Measurements from ENCODE around the gene C15orf40. TPM values are rescaled to one million over a fixed set of nuclear protein-coding genes. Genes with fewer than 3 reads are reported as not detected.
"Not testable (repeated sequence)": the region's sequence is repeated elsewhere in the genome, so short reads cannot be mapped to it uniquely, and the experiment has no call there.

Gene C15orf40
- total and polyA plus RNA-seq, 2 experiments from 2014 or later: 12.2 to 29.1 TPM

GRCh38 chr15:82942691-82943090 lies 68.7 kb downstream of the C15orf40 start:
- H3K27ac ChIP-seq: no peak overlapping the region
- H3K4me1 ChIP-seq (ENCODE audit: insufficient read depth): no peaks in the 10 kb centered on the region
- no peak overlapping the region for H3K4me2 ChIP-seq

GRCh38 chr15:82939678-82940077 lies 71.8 kb downstream of the C15orf40 start:
- not testable (repeated sequence) for H3K4me2 ChIP-seq; H3K9me3 ChIP-seq (ENCODE audit: low read depth); H3K36me3 ChIP-seq (replicated peaks; ENCODE audit: insufficient read depth, low read depth); H3K4me3 ChIP-seq; H3K27me3 ChIP-seq; H3K79me2 ChIP-seq; H3K9me2 ChIP-seq (replicated peaks; ENCODE audit: insufficient read depth); H3K4me1 ChIP-seq (ENCODE audit: insufficient read depth); H3K27ac ChIP-seq; H4K20me1 ChIP-seq (ENCODE audit: insufficient read depth, poor library complexity, severe bottlenecking); DNase-seq (ENCODE audit: low spot score); H2AFZ ChIP-seq
- 89% methylated on average over 6 of the region's 6 CpGs for WGBS (ENCODE audit: low lambda C conversion rate, missing lambda C conversion rate)

More at GRCh38 chr15:82942691-82943090, 68.7 kb downstream of the C15orf40 start:
- Histone ChIP-seq H3K9me3 (ENCODE audit: low read depth) (no peaks in the 10 kb centered on the region), H3K79me2 (no peaks in the 10 kb centered on the region), H3K27me3 (no peaks in the 10 kb centered on the region), H3K4me3 (no peak overlapping the region), H4K20me1 (ENCODE audit: insufficient read depth, poor library complexity, severe bottlenecking) (no peaks in the 10 kb centered on the region), H2AFZ (no peak overlapping the region), H3K36me3 (replicated peaks; ENCODE audit: insufficient read depth, low read depth) (no peaks in the 10 kb centered on the region), H3K9me2 (replicated peaks; ENCODE audit: insufficient read depth) (no peaks in the 10 kb centered on the region)
- 76% methylated on average over 8 of the region's 8 CpGs for WGBS (ENCODE audit: low lambda C conversion rate, missing lambda C conversion rate)
- no peak for TF ChIP-seq CTCF (IDR thresholded peaks at IDR 0.05; ENCODE audit: poor library complexity)
- TF ChIP-seq EZH2 (IDR thresholded peaks at IDR 0.05; ENCODE audit: borderline replicate concordance): no peak
- TF ChIP-seq EZH2phosphoT487 (IDR thresholded peaks at IDR 0.05; ENCODE audit: low read depth, severe bottlenecking, unreplicated experiment): no peak
- DNase-seq (ENCODE audit: low spot score): peak; percentile 28

Other genes starting within 250 kb of the C15orf40 start
- 0.04 TPM in 1 of 2 replicates, not detected in the other for gene FSD2, start 205.6 kb downstream of the C15orf40 start, total RNA-seq
- gene FSD2, start 205.6 kb downstream of the C15orf40 start, polyA plus RNA-seq: 0.06 and 0.28 TPM in 2 replicates
- 5.3 and 5.8 TPM in 2 replicates for gene WHAMM, start 202.0 kb downstream of the C15orf40 start, total RNA-seq
- 6.5 and 8.0 TPM in 2 replicates for gene WHAMM, start 202.0 kb downstream of the C15orf40 start, polyA plus RNA-seq
- gene HOMER2, start 58.9 kb downstream of the C15orf40 start, total RNA-seq: 11.8 and 14.5 TPM in 2 replicates
- gene HOMER2, start 58.9 kb downstream of the C15orf40 start, polyA plus RNA-seq: 5.9 and 7.7 TPM in 2 replicates
- 45.9 and 64.1 TPM in 2 replicates for gene RAMAC, start 25.4 kb downstream of the C15orf40 start, total RNA-seq
- 55.5 and 64.2 TPM in 2 replicates for gene RAMAC, start 25.4 kb downstream of the C15orf40 start, polyA plus RNA-seq
- 91.0 and 93.0 TPM in 2 replicates for gene BTBD1, start 55.6 kb upstream of the C15orf40 start, total RNA-seq
- 42.2 and 43.8 TPM in 2 replicates for gene BTBD1, start 55.6 kb upstream of the C15orf40 start, polyA plus RNA-seq
- 0.20 and 0.52 TPM in 2 replicates for gene TM6SF1, start 96.0 kb upstream of the C15orf40 start, total RNA-seq
- 0.35 TPM in 1 of 2 replicates, not detected in the other for gene TM6SF1, start 96.0 kb upstream of the C15orf40 start, polyA plus RNA-seq
- gene HDGFL3, start 196.2 kb upstream of the C15orf40 start, total RNA-seq: 35.7 and 50.6 TPM in 2 replicates
- gene HDGFL3, start 196.2 kb upstream of the C15orf40 start, polyA plus RNA-seq: 26.6 and 31.3 TPM in 2 replicates